ENCODE results near the gene LYSMD1. TPM values are rescaled to one million over a fixed set of nuclear protein-coding genes. Genes with fewer than 3 reads are reported as not detected.

LYSMD1 gene
- total RNA-seq, 2 experiments from 2014 or later, result 4.3 to 4.7 TPM

DNA sequence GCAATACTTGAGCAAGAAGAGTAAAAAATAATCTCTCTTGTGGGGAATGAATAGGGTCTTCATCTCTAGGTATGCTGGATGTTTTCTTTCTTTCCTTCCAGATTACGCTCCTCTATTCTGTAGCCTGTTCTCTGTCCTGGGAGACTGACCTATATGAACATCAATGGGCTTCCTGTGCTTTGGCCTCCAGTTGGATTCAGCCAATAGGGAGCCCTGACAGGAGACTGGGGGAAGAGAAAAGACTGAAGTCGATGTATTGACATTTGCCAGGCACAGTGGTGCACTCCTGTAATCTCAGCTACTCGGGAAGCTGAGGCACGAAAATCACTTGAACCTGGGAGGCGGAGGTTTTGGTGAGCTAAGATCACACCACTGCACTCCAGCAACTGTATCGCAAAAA lies 36.9 kb downstream of the LYSMD1 start:
- POLR2A ChIA-PET, result interaction anchor here (0.6 kb wide), 1 partner anchor 13 kb away, joined by 10 read pairs; no protein-coding TSS in a partner anchor
- CTCF ChIA-PET, result interaction anchor here (0.6 to 1.3 kb wide), 2 partner anchors 42 to 99 kb away, joined by 3 to 4 read pairs; no protein-coding TSS in a partner anchor

DNA sequence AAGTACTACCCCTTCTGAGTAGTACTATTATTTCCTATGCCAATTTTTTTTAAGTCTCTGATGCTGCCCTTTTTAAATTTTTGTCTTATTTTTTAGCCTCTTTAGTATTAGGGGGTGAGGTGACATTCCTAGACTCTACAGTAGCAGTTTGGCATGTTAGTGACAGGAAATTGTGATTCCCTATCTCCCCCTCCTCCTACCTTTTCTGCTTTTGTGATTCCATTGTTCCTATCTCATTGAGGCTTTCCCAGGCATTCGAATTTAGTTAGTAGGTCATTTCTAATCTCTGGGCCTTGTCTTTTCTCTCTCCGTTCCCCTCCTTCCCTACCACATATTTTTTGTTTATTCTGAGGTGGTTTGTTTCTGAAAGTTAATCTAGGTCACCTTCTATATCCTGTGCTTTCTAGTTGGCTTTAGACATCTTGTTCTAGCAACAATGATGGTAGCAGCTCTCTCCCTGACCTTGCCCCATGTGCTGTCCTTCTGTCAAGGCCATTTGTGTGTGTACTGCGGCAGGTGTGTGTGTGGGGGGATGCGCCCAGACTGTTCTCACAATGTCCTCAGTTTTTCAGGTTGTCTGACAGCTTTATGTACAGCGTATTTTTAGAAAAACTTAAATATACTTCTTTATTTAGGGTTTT lies 40.8 kb downstream of the LYSMD1 start:
- ChIA-PET POLR2A (no interaction called here), CTCF (interaction anchor here (0.5 to 0.7 kb wide), 5 partner anchors 18 to 921 kb away, joined by 3 to 4 read pairs (median 3); no protein-coding TSS in a partner anchor)

GRCh38 chr1:151113877-151114276 lies 51.8 kb downstream of the LYSMD1 start:
- POLR2A ChIA-PET, result no interaction called here

More at GRCh38 chr1:151113877-151114276, 51.8 kb downstream of the LYSMD1 start:
- CTCF ChIA-PET, result interaction anchor here (0.7 kb wide), 1 partner anchor 11 kb away, joined by 3 read pairs; no protein-coding TSS in a partner anchor

Other genes with a start within 250 kb of the LYSMD1 start
- gene SETDB1, start 239.5 kb downstream of the LYSMD1 start, total RNA-seq, result 10 to 100 TPM; 44.0 to 44.2 TPM
- gene CERS2, start 191.1 kb downstream of the LYSMD1 start, total RNA-seq, result 100 to 1,000 TPM; 210 to 218 TPM
- gene ANXA9, start 183.6 kb downstream of the LYSMD1 start, total RNA-seq, result under 1 TPM; 0.10 to 0.15 TPM
- 1 to 10 TPM; 4.8 to 5.7 TPM for gene MINDY1, start 159.0 kb downstream of the LYSMD1 start, total RNA-seq
- gene PRUNE1, start 157.5 kb downstream of the LYSMD1 start, total RNA-seq, result 10 to 100 TPM; 14.5 to 14.9 TPM
- 1 to 10 TPM in 1 of 2 experiments, under 1 TPM in 1; 0.90 to 1.5 TPM for gene BNIPL, start 129.3 kb downstream of the LYSMD1 start, total RNA-seq
- gene C1orf56, start 118.2 kb downstream of the LYSMD1 start, total RNA-seq, result 1 to 10 TPM; 1.7 to 1.8 TPM
- 100 to 1,000 TPM; 177 to 178 TPM for gene CDC42SE1, start 106.3 kb downstream of the LYSMD1 start, total RNA-seq
- 1 to 10 TPM; 4.0 to 4.4 TPM for gene MLLT11, start 105.5 kb downstream of the LYSMD1 start, total RNA-seq
- 10 to 100 TPM; 15.7 to 17.4 TPM for gene GABPB2, start 95.1 kb downstream of the LYSMD1 start, total RNA-seq
- 1 to 10 TPM; 1.9 to 2.5 TPM for gene SEMA6C, start 19.3 kb downstream of the LYSMD1 start, total RNA-seq
- 10 to 100 TPM; 25.7 to 26.6 TPM for gene TNFAIP8L2, start 9.3 kb downstream of the LYSMD1 start, total RNA-seq
- gene SCNM1, start 242 bp upstream of the LYSMD1 start, total RNA-seq, result 10 to 100 TPM; 83.4 to 87.2 TPM
- 1 to 10 TPM in 1 of 2 experiments, under 1 TPM in 1; 0.78 to 2.1 TPM for gene TMOD4, start 10.1 kb upstream of the LYSMD1 start, total RNA-seq
- gene VPS72, start 24.3 kb upstream of the LYSMD1 start, total RNA-seq, result 10 to 100 TPM; 73.5 to 80.3 TPM
- 10 to 100 TPM; 74.7 to 78.6 TPM for gene PIP5K1A, start 32.6 kb upstream of the LYSMD1 start, total RNA-seq
- 100 to 1,000 TPM; 239 to 258 TPM for gene PSMD4, start 88.8 kb upstream of the LYSMD1 start, total RNA-seq
- 10 to 100 TPM; 21.6 to 22.2 TPM for gene ZNF687, start 116.4 kb upstream of the LYSMD1 start, total RNA-seq
- gene PI4KB, start 161.5 kb upstream of the LYSMD1 start, total RNA-seq, result 10 to 100 TPM; 51.6 to 57.4 TPM
- gene RFX5, start 181.3 kb upstream of the LYSMD1 start, total RNA-seq, result 10 to 100 TPM; 65.5 to 73.3 TPM
- gene SELENBP1, start 206.8 kb upstream of the LYSMD1 start, total RNA-seq, result not detected
- gene PSMB4, start 233.7 kb upstream of the LYSMD1 start, total RNA-seq, result 100 to 1,000 TPM; 448 to 472 TPM